GM19238 (cell line): ENCODE measurements around the gene PTPRM.

Experiments used
- DNase-seq: peaks from one replicate; pipeline ENCODE4 v3.0.0; 2011; ENCODE audit warnings: low spot score; ENCODE audit not compliant: insufficient read length

The PTPRM gene

GRCh38 chr18:7666195-7666776, 99.2 kb downstream of the PTPRM start:
- DNase-seq, result no peak

- no peak for DNase-seq
These were observed 101.3 kb downstream of the PTPRM start for GRCh38 chr18:7668392-7668791.

GRCh38 chr18:7669361-7669760, 102.2 kb downstream of the PTPRM start:
- no peak for DNase-seq

GRCh38 chr18:7671105-7671504, 104.0 kb downstream of the PTPRM start:
- DNase-seq, result no peak

- DNase-seq, result no peak
These were observed 109.2 kb downstream of the PTPRM start for GRCh38 chr18:7676253-7676873.

GRCh38 chr18:7677001-7677400, 109.9 kb downstream of the PTPRM start:
- DNase-seq, result no peak

- no peak for DNase-seq
These were observed 110.3 kb downstream of the PTPRM start for GRCh38 chr18:7677424-7677823.

- DNase-seq, result no peak
These were observed 111.3 kb downstream of the PTPRM start for GRCh38 chr18:7678389-7678788.

GRCh38 chr18:7678801-7679200, 111.7 kb downstream of the PTPRM start:
- no peak for DNase-seq

GRCh38 chr18:7681298-7681697, 114.2 kb downstream of the PTPRM start:
- no peak for DNase-seq

- DNase-seq, result no peak
These were observed 115.2 kb downstream of the PTPRM start for GRCh38 chr18:7682321-7682720.

GRCh38 chr18:7683753-7684152, 116.6 kb downstream of the PTPRM start:
- no peak for DNase-seq

GRCh38 chr18:7684357-7684756, 117.2 kb downstream of the PTPRM start:
- no peak for DNase-seq

GRCh38 chr18:7684966-7685365, 117.8 kb downstream of the PTPRM start:
- no peak for DNase-seq

- DNase-seq, result no peak
These were observed 119.2 kb downstream of the PTPRM start for GRCh38 chr18:7686278-7686677.

GRCh38 chr18:7688580-7688979, 121.5 kb downstream of the PTPRM start:
- DNase-seq, result no peak

- DNase-seq, result no peak
These were observed 124.1 kb downstream of the PTPRM start for GRCh38 chr18:7691206-7691605.

GRCh38 chr18:7696780-7697179, 129.7 kb downstream of the PTPRM start:
- no peak for DNase-seq

GRCh38 chr18:7697306-7697705, 130.2 kb downstream of the PTPRM start:
- DNase-seq, result no peak

GRCh38 chr18:7711495-7711894, 144.4 kb downstream of the PTPRM start:
- no peak for DNase-seq

- no peak for DNase-seq
These were observed 153.3 kb downstream of the PTPRM start for GRCh38 chr18:7720395-7720794.

GRCh38 chr18:7721532-7721931, 154.4 kb downstream of the PTPRM start:
- DNase-seq, result no peak

- DNase-seq, result no peak
These were observed 155.8 kb downstream of the PTPRM start for GRCh38 chr18:7722955-7723354.

- DNase-seq, result no peak
These were observed 156.4 kb downstream of the PTPRM start for GRCh38 chr18:7723558-7723957.
